ENCODE results near the gene ADAM17.

The ADAM17 gene

GRCh38 chr2:9465170-9465569 lies 90.5 kb downstream of the ADAM17 start:
- DNase-seq, result no peak

GRCh38 chr2:9463698-9464034 lies 92.0 kb downstream of the ADAM17 start:
- peak; percentile 29 for DNase-seq

- DNase-seq, result no peak
These were observed 92.5 kb downstream of the ADAM17 start for GRCh38 chr2:9462886-9463697.

GRCh38 chr2:9462313-9462712 lies 93.3 kb downstream of the ADAM17 start:
- no peak for DNase-seq

GRCh38 chr2:9461079-9461478 lies 94.6 kb downstream of the ADAM17 start:
- no peak for DNase-seq

- no peak for DNase-seq
These were observed 95.1 kb downstream of the ADAM17 start for GRCh38 chr2:9460441-9461017.

- DNase-seq, result no peak
These were observed 104.4 kb downstream of the ADAM17 start for GRCh38 chr2:9451231-9451630.

GRCh38 chr2:9445089-9445488 lies 110.5 kb downstream of the ADAM17 start:
- DNase-seq, result no peak

- DNase-seq, result no peak
These were observed 112.1 kb downstream of the ADAM17 start for GRCh38 chr2:9443526-9443925.

GRCh38 chr2:9441556-9441955 lies 114.1 kb downstream of the ADAM17 start:
- no peak for DNase-seq

GRCh38 chr2:9440058-9440727 lies 115.4 kb downstream of the ADAM17 start:
- DNase-seq, result no peak

GRCh38 chr2:9439536-9439935 lies 116.1 kb downstream of the ADAM17 start:
- DNase-seq, result no peak

All from stimulated activated CD4-positive, alpha-beta T cell treated with anti-CD3 and anti-CD28 coated beads, Interleukin-15, amount 100 ng/mL, for 24 hours (primary cell).